Measurements from ENCODE around the gene ZMIZ1.

ZMIZ1 gene

DNA sequence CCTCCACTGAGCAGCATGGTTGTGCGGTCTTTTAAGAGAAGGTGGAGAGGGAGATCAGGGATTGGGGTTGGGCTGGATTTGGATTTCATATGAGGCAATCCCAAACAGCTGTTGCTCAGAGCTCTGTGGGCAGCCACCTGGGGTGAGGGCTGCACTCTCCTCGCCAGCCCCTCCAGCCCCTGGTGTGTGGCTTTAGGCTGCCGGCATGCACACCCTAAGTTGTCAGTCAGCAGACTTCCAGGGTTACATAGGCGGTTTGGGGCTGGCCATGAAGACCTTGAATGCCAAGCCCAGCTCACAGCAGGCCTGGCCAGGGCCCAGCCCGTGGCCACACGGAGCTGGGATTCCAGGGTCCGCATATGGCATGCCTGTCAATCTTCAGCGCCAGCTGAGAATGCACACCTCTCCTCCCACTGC is 54.8 kb downstream of the ZMIZ1 start:
- H3K4me3 ChIP-seq (ENCODE audit: low read length) = no peak overlapping the region
- TF ChIP-seq, protein P1, sequence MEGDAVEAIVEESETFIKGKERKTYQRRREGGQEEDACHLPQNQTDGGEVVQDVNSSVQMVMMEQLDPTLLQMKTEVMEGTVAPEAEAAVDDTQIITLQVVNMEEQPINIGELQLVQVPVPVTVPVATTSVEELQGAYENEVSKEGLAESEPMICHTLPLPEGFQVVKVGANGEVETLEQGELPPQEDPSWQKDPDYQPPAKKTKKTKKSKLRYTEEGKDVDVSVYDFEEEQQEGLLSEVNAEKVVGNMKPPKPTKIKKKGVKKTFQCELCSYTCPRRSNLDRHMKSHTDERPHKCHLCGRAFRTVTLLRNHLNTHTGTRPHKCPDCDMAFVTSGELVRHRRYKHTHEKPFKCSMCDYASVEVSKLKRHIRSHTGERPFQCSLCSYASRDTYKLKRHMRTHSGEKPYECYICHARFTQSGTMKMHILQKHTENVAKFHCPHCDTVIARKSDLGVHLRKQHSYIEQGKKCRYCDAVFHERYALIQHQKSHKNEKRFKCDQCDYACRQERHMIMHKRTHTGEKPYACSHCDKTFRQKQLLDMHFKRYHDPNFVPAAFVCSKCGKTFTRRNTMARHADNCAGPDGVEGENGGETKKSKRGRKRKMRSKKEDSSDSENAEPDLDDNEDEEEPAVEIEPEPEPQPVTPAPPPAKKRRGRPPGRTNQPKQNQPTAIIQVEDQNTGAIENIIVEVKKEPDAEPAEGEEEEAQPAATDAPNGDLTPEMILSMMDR (conservative IDR thresholded peaks at IDR 0.05; ENCODE audit: low read depth, low read length) = no peak
- DNase-seq (ENCODE audit: low read depth) = no peak

DNA sequence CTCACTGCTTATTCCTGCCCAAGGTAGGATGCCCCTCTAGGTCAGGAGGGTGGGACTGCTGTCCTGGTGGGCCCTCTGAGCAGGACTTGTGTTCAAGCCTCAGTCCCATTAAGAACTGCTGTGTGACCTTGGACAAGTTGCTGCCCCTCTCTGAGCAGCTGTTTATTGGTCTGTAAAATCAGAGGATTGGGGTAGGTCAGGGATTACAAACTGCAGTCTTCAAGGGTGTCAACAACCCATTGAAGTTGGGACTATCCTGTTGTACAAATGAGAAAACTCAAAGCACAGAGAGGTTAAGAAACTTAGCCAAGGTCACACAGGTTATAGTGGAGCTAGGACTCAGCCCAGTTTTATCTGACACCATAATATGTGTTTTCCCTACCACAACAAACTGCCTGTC is 55.3 kb downstream of the ZMIZ1 start:
- DNase-seq (ENCODE audit: low read depth) = no peak
- H3K4me3 ChIP-seq (ENCODE audit: low read length) = no peak overlapping the region
- TF ChIP-seq, protein P1 (conservative IDR thresholded peaks at IDR 0.05; ENCODE audit: low read depth, low read length) = no peak

DNA sequence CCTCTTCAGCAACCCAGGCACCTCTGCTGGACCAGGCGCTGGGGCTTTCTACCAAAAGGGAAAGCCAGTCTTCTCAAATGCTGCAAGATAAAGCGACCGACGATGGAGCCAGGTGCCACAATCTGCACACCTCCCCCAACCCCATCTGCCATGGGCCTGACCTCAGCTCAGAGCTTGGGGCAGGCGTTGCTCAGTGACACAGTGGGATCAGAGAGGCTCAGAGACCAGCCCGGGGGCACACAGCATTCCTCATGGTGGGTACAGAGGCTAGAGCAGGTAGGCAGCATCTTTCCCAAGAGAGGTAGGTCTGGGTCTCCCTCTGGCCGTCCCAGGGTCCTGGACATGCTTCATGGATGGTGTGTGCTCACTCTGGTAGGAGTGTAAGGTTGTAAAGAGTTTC is 56.3 kb downstream of the ZMIZ1 start:
- TF ChIP-seq, protein P1 (conservative IDR thresholded peaks at IDR 0.05; ENCODE audit: low read depth, low read length) = no peak
- no peak for DNase-seq (ENCODE audit: low read depth)
- no peak overlapping the region for H3K4me3 ChIP-seq (ENCODE audit: low read length)

DNA sequence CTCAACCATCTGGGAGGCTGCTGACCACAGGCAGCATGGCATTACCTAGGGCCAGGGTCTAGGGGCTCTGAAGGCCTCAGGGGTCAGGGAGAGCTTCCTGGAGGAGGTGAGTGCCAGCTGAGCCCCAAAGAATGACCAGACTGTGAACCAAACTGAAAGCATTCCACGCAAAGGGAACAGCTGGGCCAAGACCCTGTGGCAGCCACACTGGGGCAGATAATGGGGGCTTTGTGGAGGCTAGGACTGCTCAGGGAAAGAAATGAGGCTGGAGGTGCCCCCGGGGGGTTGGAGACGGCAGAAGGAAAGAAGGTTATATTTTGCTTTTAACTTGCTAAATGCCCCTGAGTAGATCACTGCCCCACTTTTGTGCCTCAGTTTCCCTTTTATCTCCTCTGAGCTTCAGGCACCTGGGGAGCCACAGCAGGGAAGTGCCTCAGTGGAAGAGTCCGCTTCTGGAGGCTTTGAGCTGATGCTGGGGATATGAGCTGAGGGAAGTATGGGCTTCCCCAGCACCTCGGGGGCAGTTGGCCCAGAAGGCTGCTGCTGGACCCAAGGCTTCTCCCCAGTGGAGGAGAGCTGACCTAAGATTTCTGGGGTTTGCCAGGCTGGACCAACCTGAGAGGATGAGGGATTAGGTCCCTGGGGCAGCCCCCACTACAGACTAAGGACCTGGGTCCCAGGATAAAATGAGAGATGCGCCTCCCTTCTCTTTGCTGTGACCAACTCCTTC is 57.8 kb downstream of the ZMIZ1 start:
- no peak for DNase-seq (ENCODE audit: low read depth)
- TF ChIP-seq, protein P1 (conservative IDR thresholded peaks at IDR 0.05; ENCODE audit: low read depth, low read length) = no peak
- no peak overlapping the region for H3K4me3 ChIP-seq (ENCODE audit: low read length)

DNA sequence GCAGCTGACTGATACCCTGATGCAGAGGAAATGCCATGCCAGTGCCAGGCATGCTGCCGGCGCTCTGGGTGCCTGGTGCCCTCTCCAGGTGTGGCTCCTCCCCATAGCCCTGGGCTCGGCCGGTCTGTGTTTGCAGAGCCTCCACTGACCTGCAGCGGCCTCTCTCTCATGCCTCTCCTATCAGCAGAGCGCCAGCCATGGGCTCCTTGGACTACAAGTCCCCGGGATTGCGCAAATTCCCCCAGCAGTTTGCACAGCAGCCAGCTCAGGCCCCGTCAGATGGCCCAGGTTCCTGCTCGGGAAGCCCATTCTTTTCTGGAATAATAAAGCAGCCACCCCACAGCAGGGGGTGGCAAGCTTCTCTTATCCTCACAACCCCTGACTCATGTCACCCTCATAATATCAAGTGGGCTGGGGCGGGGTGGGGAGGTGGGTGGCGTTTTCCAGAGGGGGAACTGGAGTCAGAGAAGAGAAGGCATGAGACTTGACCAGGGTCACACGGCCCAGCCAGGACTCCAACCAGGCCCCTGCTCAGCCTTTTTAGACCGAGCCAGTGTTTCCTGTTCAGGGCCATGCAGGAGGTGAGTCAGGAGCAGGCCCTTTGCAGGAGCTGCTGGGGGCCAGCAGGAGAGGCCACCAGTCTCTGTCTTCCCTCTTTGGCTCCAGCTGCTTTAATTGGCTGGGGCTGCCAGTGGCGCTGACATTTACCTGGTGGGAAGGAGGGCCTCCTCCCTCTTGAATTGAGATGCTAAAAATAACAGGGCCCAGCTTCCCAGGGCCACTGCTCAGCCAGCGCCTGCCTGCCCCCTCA is 58.6 kb downstream of the ZMIZ1 start:
- H3K4me3 ChIP-seq (ENCODE audit: low read length) = no peak overlapping the region
- TF ChIP-seq, protein P1 (conservative IDR thresholded peaks at IDR 0.05; ENCODE audit: low read depth, low read length) = no peak
- DNase-seq (ENCODE audit: low read depth) = no peak

DNA sequence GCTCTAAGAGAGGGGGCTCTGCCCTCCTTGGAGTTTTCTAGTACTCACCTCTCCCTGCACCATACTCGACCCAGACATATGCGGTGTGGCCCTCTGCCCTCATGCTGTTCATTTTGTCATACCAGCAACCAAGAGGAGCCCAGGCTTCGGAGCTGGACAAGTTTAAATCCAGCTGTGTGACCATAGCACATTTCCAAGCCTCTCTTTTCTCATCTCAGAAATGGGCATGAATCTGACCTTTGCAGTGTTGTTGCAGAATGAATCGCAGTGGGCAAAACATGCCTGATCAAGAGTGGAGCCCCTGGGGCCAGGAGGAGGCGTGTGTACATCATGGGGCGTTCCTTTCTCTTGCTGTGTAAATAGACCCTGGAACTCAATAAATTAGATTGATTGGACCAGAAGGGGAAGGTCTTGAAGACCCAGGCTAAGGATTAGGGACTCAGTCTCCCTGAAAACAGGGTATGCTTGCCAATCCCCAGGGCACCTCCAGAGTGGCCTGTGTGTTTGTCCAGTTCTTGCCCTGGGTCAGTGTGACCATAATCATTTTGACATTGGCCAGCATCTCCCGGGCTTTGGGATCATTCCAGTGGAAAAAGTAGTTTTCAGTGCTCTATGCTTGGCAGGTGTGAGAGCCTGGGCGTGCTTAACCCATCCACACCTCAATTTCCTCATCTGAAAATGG is 59.6 kb downstream of the ZMIZ1 start:
- no peak for DNase-seq (ENCODE audit: low read depth)
- no peak overlapping the region for H3K4me3 ChIP-seq (ENCODE audit: low read length)
- TF ChIP-seq, protein P1 (conservative IDR thresholded peaks at IDR 0.05; ENCODE audit: low read depth, low read length) = no peak

Measured in retinal pigment epithelial cell (primary cell).